ENCODE results near the gene RPL35. TPM values are rescaled to one million over a fixed set of nuclear protein-coding genes. Genes with fewer than 3 reads are reported as not detected.
A peak's percentile ranks its signal among the peaks of the same experiment; 100 is the strongest.

RPL35 gene
- total RNA-seq, 3 donors from 2014 or later: 2,385 to 2,622 (median 2,487) TPM

- no peak for ATAC-seq
- Mint-ChIP-seq H3K4me3 (peak overlapping the region; percentile 32), H3K9me3 (no peaks in the 10 kb centered on the region), H3K36me3 (ENCODE audit: insufficient read depth) (peaks cover 28% of the 10 kb centered on the region), H3K27me3 (ENCODE audit: low read depth) (no peaks in the 10 kb centered on the region), H3K4me1 (ENCODE audit: low read depth) (peaks cover 45% of the 10 kb centered on the region)
- DNase-seq: no peak
Measured at GRCh38 chr9:124863371-124863871, 1.7 kb upstream of the RPL35 start.

GRCh38 chr9:124860582-124861341, 995 bp downstream of the RPL35 start:
- H3K4me1 Mint-ChIP-seq (ENCODE audit: low read depth): peaks cover 51% of the 10 kb centered on the region
- ATAC-seq (no peak), DNase-seq (no peak)
- peaks cover 41% of the 10 kb centered on the region for H3K36me3 Mint-ChIP-seq (ENCODE audit: insufficient read depth)
- H3K27me3 Mint-ChIP-seq (ENCODE audit: low read depth): no peaks in the 10 kb centered on the region
- peak overlapping the region; percentile 96 for H3K4me3 Mint-ChIP-seq
- H3K9me3 Mint-ChIP-seq: no peaks in the 10 kb centered on the region

DNA sequence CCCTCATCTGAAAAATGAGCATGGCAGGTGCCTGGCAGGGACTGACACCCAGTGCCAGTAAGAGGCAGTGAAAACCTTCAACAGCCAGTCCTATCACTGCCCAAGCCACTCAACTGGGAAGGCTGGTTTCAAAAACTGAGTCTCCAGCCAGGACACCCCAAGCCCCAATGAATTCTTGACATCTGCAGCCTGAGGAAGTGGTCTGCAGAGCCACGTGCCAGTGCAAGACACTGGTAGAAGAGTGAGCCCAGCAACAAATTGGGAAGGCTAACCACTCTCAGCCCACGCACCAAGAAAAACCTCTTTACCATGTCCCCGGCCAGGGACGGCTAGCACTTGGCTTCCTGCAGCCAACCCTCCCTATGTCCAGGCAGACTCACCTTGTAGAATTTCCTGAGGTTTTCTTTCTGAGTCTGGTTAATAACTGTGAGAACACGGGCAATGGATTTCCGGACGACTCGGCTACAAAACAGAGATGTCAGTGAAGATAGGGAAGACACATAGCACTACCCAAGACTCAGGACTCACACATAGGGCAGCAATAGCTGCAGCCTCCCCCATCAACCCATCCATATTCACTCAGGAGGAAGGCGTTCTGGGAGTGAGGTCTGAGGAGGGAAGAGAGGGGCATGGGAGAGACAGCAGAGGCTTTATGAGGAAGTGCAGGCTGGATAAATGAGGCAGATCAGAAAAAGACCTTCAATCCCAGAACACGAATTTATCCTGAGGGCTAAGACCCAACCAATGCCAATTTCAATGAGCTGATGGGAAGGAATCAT, 1.8 kb downstream of the RPL35 start:
- Mint-ChIP-seq H3K4me3 (peak overlapping the region; percentile 96), H3K9me3 (no peaks in the 10 kb centered on the region), H3K27me3 (ENCODE audit: low read depth) (no peaks in the 10 kb centered on the region), H3K4me1 (ENCODE audit: low read depth) (peaks cover 51% of the 10 kb centered on the region), H3K36me3 (ENCODE audit: insufficient read depth) (peaks cover 43% of the 10 kb centered on the region)
- ATAC-seq (no peak), DNase-seq (no peak)

- H3K36me3 Mint-ChIP-seq (ENCODE audit: insufficient read depth): peaks cover 43% of the 10 kb centered on the region
- no peaks in the 10 kb centered on the region for H3K27me3 Mint-ChIP-seq (ENCODE audit: low read depth)
- peaks cover 47% of the 10 kb centered on the region for H3K4me1 Mint-ChIP-seq (ENCODE audit: low read depth)
- ATAC-seq (no peak), DNase-seq (no peak)
- H3K4me3 Mint-ChIP-seq: peak overlapping the region; percentile 96
- no peaks in the 10 kb centered on the region for H3K9me3 Mint-ChIP-seq
Measured at GRCh38 chr9:124858330-124859046, 3.3 kb downstream of the RPL35 start.

DNA sequence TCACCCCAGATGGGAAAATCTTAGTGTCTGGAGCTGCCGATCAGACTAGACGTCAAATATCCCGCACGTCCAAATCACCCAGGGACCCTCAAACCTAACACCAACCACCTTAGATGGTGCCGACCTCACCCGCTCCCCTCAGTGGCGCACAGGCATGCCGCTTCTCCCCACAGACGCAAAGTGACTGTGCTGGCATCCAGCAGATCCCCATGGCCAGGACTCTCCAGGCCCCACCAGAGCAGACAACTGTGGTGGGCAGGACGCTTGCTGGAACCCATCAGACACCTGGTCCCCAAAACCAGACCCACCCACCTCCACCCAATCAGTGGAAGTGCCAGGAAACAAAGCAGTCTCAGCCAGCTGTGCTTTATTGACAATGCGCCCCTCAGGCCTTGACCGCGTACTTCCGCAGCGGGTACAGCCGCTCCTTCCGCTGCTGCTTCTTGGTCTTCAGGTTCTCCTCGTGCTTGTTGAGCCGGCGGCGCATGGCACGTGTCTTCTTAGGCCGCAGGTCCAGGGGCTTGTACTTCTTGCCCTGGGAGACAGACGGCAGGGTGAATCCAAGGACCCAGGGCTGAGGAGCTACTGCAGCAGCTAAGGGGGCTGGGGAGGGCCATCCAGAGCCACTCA, 4.1 kb downstream of the RPL35 start:
- H3K27me3 Mint-ChIP-seq (ENCODE audit: low read depth): no peaks in the 10 kb centered on the region
- peaks cover 43% of the 10 kb centered on the region for H3K36me3 Mint-ChIP-seq (ENCODE audit: insufficient read depth)
- ATAC-seq (no peak), DNase-seq (no peak)
- H3K9me3 Mint-ChIP-seq: no peaks in the 10 kb centered on the region
- peaks cover 48% of the 10 kb centered on the region for H3K4me1 Mint-ChIP-seq (ENCODE audit: low read depth)
- H3K4me3 Mint-ChIP-seq: peak overlapping the region; percentile 59

GRCh38 chr9:124855944-124856765, 5.6 kb downstream of the RPL35 start:
- DNase-seq: no peak
- peaks cover 44% of the 10 kb centered on the region for H3K4me1 Mint-ChIP-seq (ENCODE audit: low read depth)
- peaks cover 3% of the 10 kb centered on the region for H3K27me3 Mint-ChIP-seq (ENCODE audit: low read depth)
- ATAC-seq: peak; percentile 7 to 9
- no peak overlapping the region for H3K4me3 Mint-ChIP-seq
- peaks cover 41% of the 10 kb centered on the region for H3K36me3 Mint-ChIP-seq (ENCODE audit: insufficient read depth)
- no peaks in the 10 kb centered on the region for H3K9me3 Mint-ChIP-seq

DNA sequence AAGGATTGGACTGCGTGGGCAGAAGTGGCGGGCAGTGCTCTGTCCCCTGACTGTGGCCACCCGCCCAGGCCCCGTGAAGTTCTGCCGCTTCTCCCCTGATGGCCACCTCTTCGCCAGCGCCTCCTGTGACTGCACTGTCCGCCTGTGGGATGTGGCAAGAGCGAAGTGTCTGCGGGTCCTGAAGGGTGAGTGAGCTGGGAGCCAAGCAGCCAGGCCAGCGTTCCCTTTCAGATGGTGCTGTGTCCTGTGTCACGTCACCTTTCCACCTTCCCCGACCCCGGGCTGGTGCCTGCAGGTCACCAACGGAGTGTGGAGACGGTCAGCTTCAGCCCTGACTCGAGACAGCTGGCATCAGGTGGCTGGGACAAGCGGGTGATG, 6.2 kb downstream of the RPL35 start:
- Mint-ChIP-seq H3K27me3 (ENCODE audit: low read depth) (peaks cover 4% of the 10 kb centered on the region), H3K9me3 (no peaks in the 10 kb centered on the region), H3K4me3 (no peak overlapping the region), H3K36me3 (ENCODE audit: insufficient read depth) (peaks cover 35% of the 10 kb centered on the region), H3K4me1 (ENCODE audit: low read depth) (peaks cover 40% of the 10 kb centered on the region)
- no peak for ATAC-seq
- no peak for DNase-seq

DNA sequence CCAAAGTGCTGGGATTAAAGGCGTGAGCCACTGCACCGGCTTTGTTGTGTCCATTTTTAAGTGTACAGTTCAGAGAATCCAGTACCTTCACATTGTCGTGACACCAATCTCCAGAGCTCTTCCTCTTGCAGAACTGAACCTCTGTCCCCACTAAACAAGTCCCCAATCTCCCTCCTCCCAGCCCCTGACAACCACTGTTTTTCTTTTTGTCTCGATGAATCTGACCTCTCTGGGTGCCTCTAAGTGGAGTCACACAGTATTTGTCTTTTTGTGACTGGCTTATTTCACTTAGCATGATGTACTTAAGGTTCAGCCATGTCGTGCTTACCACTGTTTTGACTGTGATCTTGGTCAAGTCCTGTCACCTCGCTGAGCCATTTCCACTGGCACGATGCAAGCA, 6.9 kb downstream of the RPL35 start:
- ATAC-seq (no peak), DNase-seq (no peak)
- no peaks in the 10 kb centered on the region for H3K9me3 Mint-ChIP-seq

GRCh38 chr9:124854161-124854560, 7.6 kb downstream of the RPL35 start:
- no peak for ATAC-seq
- Mint-ChIP-seq H3K9me3 (no peaks in the 10 kb centered on the region), H3K27me3 (ENCODE audit: low read depth) (peaks cover 4% of the 10 kb centered on the region), H3K4me1 (ENCODE audit: low read depth) (peaks cover 28% of the 10 kb centered on the region), H3K4me3 (no peak overlapping the region), H3K36me3 (ENCODE audit: insufficient read depth) (peaks cover 22% of the 10 kb centered on the region)
- DNase-seq: no peak

More for the DNA sequence above, 6.9 kb downstream of the RPL35 start:
- Mint-ChIP-seq H3K4me1 (ENCODE audit: low read depth) (peaks cover 33% of the 10 kb centered on the region), H3K27me3 (ENCODE audit: low read depth) (peaks cover 4% of the 10 kb centered on the region), H3K4me3 (no peak overlapping the region), H3K36me3 (ENCODE audit: insufficient read depth) (peaks cover 28% of the 10 kb centered on the region)

DNA sequence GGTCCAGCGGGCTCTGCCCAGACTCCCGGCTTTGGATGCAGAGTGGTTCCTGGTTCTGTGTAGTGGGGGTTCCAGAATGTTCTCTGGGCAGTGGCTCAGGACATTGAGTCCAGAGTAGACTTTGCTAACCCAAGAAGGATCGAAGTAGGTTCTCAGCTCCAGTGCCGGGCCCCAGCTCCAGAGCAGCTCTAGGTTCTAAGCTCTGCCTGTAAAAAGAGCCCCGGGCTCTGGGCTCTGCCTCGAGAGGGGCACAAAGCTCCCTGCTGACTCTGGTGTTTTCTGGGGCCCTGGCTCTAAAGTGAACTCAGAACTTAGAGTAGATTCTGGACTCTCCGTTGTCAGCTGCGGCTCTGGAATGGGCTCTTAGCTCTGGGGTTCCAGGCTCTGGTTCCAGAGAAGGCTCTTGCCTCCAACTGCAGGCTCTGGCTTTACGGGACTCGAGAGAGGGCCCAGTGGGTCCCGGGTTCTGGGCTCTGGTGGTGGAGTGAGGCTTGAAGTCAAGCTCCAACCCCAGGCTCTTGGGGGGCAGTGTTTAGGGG, 8.1 kb downstream of the RPL35 start:
- H3K36me3 Mint-ChIP-seq (ENCODE audit: insufficient read depth): peaks cover 18% of the 10 kb centered on the region
- no peaks in the 10 kb centered on the region for H3K9me3 Mint-ChIP-seq
- no peak for DNase-seq
- H3K4me3 Mint-ChIP-seq: peak overlapping the region; percentile 66
- H3K27me3 Mint-ChIP-seq (ENCODE audit: low read depth): peaks cover 4% of the 10 kb centered on the region
- ATAC-seq: no peak
- H3K4me1 Mint-ChIP-seq (ENCODE audit: low read depth): peaks cover 23% of the 10 kb centered on the region

GRCh38 chr9:124852829-124853531, 8.8 kb downstream of the RPL35 start, which contains the start of gene WDR38:
Gene WDR38 (plus strand): TSS chr9:124853460. CDS start chr9:124853532, 72 bp downstream.
- Mint-ChIP-seq H3K4me1 (ENCODE audit: low read depth) (peaks cover 16% of the 10 kb centered on the region), H3K4me3 (peak within 1 kb of the TSS; percentile 66), H3K36me3 (ENCODE audit: insufficient read depth) (peaks cover 14% of the 10 kb centered on the region), H3K27me3 (ENCODE audit: low read depth) (peaks cover 4% of the 10 kb centered on the region), H3K9me3 (no peaks in the 10 kb centered on the region)
- ATAC-seq (peak; percentile 79 to 80), DNase-seq (peak; percentile 72)

- peaks cover 9% of the 10 kb centered on the region for H3K27me3 Mint-ChIP-seq (ENCODE audit: low read depth)
- H3K4me3 Mint-ChIP-seq: peak overlapping the region; percentile 66
- DNase-seq (no peak), ATAC-seq (no peak)
- peaks cover 9% of the 10 kb centered on the region for H3K4me1 Mint-ChIP-seq (ENCODE audit: low read depth)
- no peaks in the 10 kb centered on the region for H3K9me3 Mint-ChIP-seq
- peaks cover 8% of the 10 kb centered on the region for H3K36me3 Mint-ChIP-seq (ENCODE audit: insufficient read depth)
Measured at GRCh38 chr9:124852121-124852828, 9.5 kb downstream of the RPL35 start.
